Astrocyte (in vitro differentiated cells and primary cell): ENCODE results near the gene PRIM1. TPM values are rescaled to one million over a fixed set of nuclear protein-coding genes. Genes with fewer than 3 reads are reported as not detected.

Experiments used
- DNase-seq: peaks from one replicate; pipeline ENCODE4 v3.0.0-alpha.2; 2010; ENCODE audit warnings: low read depth
- FAIRE-seq: peaks from 2 replicates; lab custom pipeline; 2011; peaks lifted over from hg19 to GRCh38; lab: Jason Lieb, UNC
- H2AFZ ChIP-seq: 2 replicates; pipeline ENCODE4 v1.6.0; 2012; ENCODE audit warnings: low read depth, low read length, inconsistent platforms
- H3K27ac ChIP-seq: 2 replicates; pipeline ENCODE4 v1.5.1; 2011; ENCODE audit warnings: low read depth, low read length, inconsistent platforms
- H3K27me3 ChIP-seq: 2 replicates; pipeline ENCODE4 v1.6.0; 2011; ENCODE audit warnings: low read length, inconsistent platforms; ENCODE audit not compliant: insufficient read depth
- H3K36me3 ChIP-seq: 2 replicates; pipeline ENCODE4 v1.5.1; 2011; ENCODE audit warnings: low read length, inconsistent platforms; ENCODE audit not compliant: insufficient read depth
- H3K4me1 ChIP-seq: 2 replicates; pipeline ENCODE4 v1.5.1; 2011; ENCODE audit warnings: low read length, inconsistent platforms; ENCODE audit not compliant: insufficient read depth
- H3K4me2 ChIP-seq: 2 replicates; pipeline ENCODE4 v1.6.0; 2012; ENCODE audit warnings: low read length, inconsistent platforms
- H3K4me3 ChIP-seq: 2 replicates; pipeline ENCODE4 v1.5.1; 2011; ENCODE audit warnings: low read depth, mild to moderate bottlenecking, low read length, inconsistent platforms; ENCODE audit not compliant: insufficient read depth
- H3K79me2 ChIP-seq: 2 replicates; pipeline ENCODE4 v1.6.0; 2012; ENCODE audit warnings: mild to moderate bottlenecking, low read length, inconsistent platforms; ENCODE audit not compliant: insufficient read depth
- H3K9ac ChIP-seq: 2 replicates; pipeline ENCODE4 v1.6.0; 2012; ENCODE audit warnings: mild to moderate bottlenecking, low read length, inconsistent platforms
- H3K9me3 ChIP-seq: 2 replicates; pipeline ENCODE4 v1.5.1; 2012; ENCODE audit warnings: low read depth, mild to moderate bottlenecking, low read length, inconsistent platforms; ENCODE audit not compliant: insufficient read depth
- H4K20me1 ChIP-seq: 2 replicates; pipeline ENCODE4 v1.6.0; 2012; ENCODE audit warnings: low read length, inconsistent platforms; ENCODE audit not compliant: insufficient read depth
- H3K27ac Mint-ChIP-seq: one replicate; pipeline ENCODE4 v1.8.0; 2021; ENCODE audit warnings: mild to moderate bottlenecking, mixed read lengths; ENCODE audit not compliant: unreplicated experiment
- H3K27me3 Mint-ChIP-seq: one replicate; pipeline ENCODE4 v1.8.0; 2021; ENCODE audit warnings: low read depth, mixed read lengths; ENCODE audit not compliant: unreplicated experiment
- H3K36me3 Mint-ChIP-seq: one replicate; pipeline ENCODE4 v1.8.0; 2021; ENCODE audit warnings: low read depth, mixed read lengths; ENCODE audit not compliant: unreplicated experiment
- H3K4me1 Mint-ChIP-seq: one replicate; pipeline ENCODE4 v1.8.0; 2021; ENCODE audit warnings: low read depth, mixed read lengths; ENCODE audit not compliant: unreplicated experiment
- H3K4me3 Mint-ChIP-seq: one replicate; pipeline ENCODE4 v1.8.0; 2021; ENCODE audit warnings: mild to moderate bottlenecking, moderate library complexity, mixed read lengths; ENCODE audit not compliant: unreplicated experiment
- H3K9me3 Mint-ChIP-seq: one replicate; pipeline ENCODE4 v1.8.0; 2021; ENCODE audit warnings: mild to moderate bottlenecking, mixed read lengths; ENCODE audit not compliant: unreplicated experiment
- EZH2 ChIP-seq: IDR thresholded peaks from 2 replicates; pipeline ENCODE4 v1.6.1; 2012; ENCODE audit warnings: mild to moderate bottlenecking, low read length, inconsistent platforms; ENCODE audit not compliant: insufficient read depth
- total RNA-seq: library from RNA; stranded (reverse); gene quantifications from 2 replicates; pipeline ENCODE4 v1.2.1, GENCODE V29; 2021
- TF ChIP-seq, protein P1 (sequence below): IDR thresholded peaks from 2 replicates; pipeline ENCODE4 v1.5.1; 2011; ENCODE audit warnings: low read depth, mild to moderate bottlenecking, inconsistent platforms, low read length, moderate library complexity; ENCODE audit not compliant: insufficient read depth

Gene PRIM1
- total RNA-seq, 1 donor from 2014 or later: 2.6 TPM

DNA sequence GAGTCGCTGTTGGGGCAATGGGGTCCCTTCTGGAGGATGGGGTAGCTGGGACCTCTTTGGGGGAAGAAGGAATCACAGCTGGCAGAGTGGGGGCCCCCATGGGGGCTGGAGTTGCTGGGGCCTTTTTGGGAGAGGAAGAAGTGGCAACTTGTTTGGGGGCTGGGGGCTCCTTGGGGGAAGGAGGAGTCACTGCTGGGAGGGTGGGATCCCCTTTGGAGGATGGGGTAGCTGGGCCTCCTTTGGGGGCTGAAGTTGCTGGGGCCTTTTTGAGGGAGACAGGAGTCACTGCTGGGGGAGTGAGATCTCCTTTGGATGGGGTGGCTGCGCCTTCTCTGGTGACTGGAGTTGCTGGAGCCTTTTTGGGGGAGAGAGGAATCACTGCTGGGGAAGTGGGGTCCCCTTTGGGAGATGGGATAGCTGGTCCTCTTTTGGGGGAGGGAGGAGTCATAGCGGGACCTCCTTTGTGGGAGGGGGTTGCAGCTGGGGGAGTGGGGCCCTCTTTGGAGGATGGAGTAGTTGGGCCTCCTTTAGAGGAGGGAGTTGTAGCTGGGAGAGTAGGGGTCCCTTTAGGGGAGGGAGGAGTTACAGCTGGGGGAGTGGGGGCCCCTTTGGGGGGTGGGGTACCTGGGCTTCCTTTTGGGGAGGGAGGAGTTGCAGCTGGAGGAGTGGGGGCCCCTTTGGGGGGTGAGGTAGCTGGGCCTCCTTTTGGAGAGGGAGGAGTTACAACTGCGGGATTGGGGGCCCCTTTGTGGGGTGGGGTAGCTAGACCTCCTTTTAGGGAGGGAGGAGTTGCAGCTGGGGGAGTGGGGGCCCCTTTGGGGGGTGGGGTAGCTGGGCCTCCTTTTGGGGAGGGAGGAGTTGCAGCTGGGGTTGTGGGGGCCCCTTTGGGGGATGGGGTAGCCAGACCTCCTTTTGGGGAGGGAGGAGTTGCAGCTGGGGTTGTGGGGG, 34.9 kb downstream of the PRIM1 start:
- peak overlapping the region; percentile 62 for H3K27ac Mint-ChIP-seq

DNA sequence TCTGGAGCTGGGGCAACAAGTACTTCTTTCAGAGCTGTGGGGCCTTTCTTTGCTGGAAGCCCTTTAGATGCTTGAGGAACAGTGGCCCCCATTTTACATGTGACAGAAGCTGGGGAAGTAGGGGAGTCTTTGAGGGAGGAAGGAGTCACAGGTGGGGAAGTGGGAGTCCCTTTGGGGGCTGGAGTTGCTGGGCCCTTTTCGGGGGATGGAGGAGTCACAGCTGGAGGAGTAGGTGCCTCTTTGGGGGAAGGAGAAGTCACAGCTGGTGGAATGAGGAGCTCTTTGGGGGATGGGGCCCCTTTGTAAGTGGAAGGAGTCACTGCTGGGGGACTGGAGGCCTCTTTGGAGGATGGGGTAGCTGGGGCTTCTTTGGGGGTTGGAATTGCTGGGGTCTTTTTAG, 35.7 kb downstream of the PRIM1 start:
- peaks cover 53% of the 10 kb centered on the region for H3K36me3 ChIP-seq
- peaks cover 90% of the 10 kb centered on the region for H4K20me1 ChIP-seq
- no peak for DNase-seq

More for the DNA sequence above, 34.9 kb downstream of the PRIM1 start:
- Histone ChIP-seq H3K4me2 (no peak overlapping the region), H3K36me3 (peaks cover 55% of the 10 kb centered on the region), H3K4me1 (peaks cover 14% of the 10 kb centered on the region), H3K27me3 (no peaks in the 10 kb centered on the region), H2AFZ (no peak overlapping the region), H3K4me3 (no peak overlapping the region), H3K27ac (no peak overlapping the region), H3K79me2 (peaks cover 77% of the 10 kb centered on the region), H4K20me1 (peaks cover 95% of the 10 kb centered on the region), H3K9me3 (no peaks in the 10 kb centered on the region), H3K9ac (no peak overlapping the region)
- no peak for DNase-seq
- H3K27me3 Mint-ChIP-seq: no peaks in the 10 kb centered on the region
- H3K4me3 Mint-ChIP-seq: no peak overlapping the region
- H3K36me3 Mint-ChIP-seq: peaks cover 45% of the 10 kb centered on the region
- no peaks in the 10 kb centered on the region for H3K9me3 Mint-ChIP-seq
- FAIRE-seq: no peak
- peaks cover 62% of the 10 kb centered on the region for H3K4me1 Mint-ChIP-seq
- no peak for TF ChIP-seq EZH2
- TF ChIP-seq, protein P1, sequence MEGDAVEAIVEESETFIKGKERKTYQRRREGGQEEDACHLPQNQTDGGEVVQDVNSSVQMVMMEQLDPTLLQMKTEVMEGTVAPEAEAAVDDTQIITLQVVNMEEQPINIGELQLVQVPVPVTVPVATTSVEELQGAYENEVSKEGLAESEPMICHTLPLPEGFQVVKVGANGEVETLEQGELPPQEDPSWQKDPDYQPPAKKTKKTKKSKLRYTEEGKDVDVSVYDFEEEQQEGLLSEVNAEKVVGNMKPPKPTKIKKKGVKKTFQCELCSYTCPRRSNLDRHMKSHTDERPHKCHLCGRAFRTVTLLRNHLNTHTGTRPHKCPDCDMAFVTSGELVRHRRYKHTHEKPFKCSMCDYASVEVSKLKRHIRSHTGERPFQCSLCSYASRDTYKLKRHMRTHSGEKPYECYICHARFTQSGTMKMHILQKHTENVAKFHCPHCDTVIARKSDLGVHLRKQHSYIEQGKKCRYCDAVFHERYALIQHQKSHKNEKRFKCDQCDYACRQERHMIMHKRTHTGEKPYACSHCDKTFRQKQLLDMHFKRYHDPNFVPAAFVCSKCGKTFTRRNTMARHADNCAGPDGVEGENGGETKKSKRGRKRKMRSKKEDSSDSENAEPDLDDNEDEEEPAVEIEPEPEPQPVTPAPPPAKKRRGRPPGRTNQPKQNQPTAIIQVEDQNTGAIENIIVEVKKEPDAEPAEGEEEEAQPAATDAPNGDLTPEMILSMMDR: no peak

More for the DNA sequence above, 35.7 kb downstream of the PRIM1 start:
- H3K27ac ChIP-seq: no peak overlapping the region
- Mint-ChIP-seq H3K4me1 (peaks cover 55% of the 10 kb centered on the region), H3K27ac (peak overlapping the region; percentile 56), H3K9me3 (no peaks in the 10 kb centered on the region), H3K4me3 (peak overlapping the region; percentile 23), H3K36me3 (peaks cover 48% of the 10 kb centered on the region), H3K27me3 (no peaks in the 10 kb centered on the region)
- no peak overlapping the region for H3K4me2 ChIP-seq
- peak overlapping the region; percentile 8 for H3K9ac ChIP-seq
- peaks cover 69% of the 10 kb centered on the region for H3K79me2 ChIP-seq
- no peaks in the 10 kb centered on the region for H3K9me3 ChIP-seq
- TF ChIP-seq, protein P1: no peak
- no peak for TF ChIP-seq EZH2
- no peak overlapping the region for H2AFZ ChIP-seq
- peaks cover 6% of the 10 kb centered on the region for H3K4me1 ChIP-seq
- H3K4me3 ChIP-seq: no peak overlapping the region
- FAIRE-seq: no peak
- H3K27me3 ChIP-seq: no peaks in the 10 kb centered on the region
